ENCODE measurements around the gene HOXD12.

Gene HOXD12

GRCh38 chr2:176107731-176108181 is 8.2 kb downstream of the HOXD12 start:
- DNase-seq: no peak

- DNase-seq: no peak
These were observed 9.8 kb downstream of the HOXD12 start for GRCh38 chr2:176109192-176109901.

GRCh38 chr2:176109946-176110345 is 10.4 kb downstream of the HOXD12 start:
- DNase-seq: no peak

- no peak for DNase-seq
These were observed 11.1 kb downstream of the HOXD12 start for GRCh38 chr2:176110415-176111308.

GRCh38 chr2:176111309-176111663 is 11.7 kb downstream of the HOXD12 start:
- DNase-seq: no peak

GRCh38 chr2:176111846-176112374 is 12.3 kb downstream of the HOXD12 start:
- DNase-seq: no peak

- DNase-seq: no peak
These were observed 13.0 kb downstream of the HOXD12 start for GRCh38 chr2:176112375-176113302.

- no peak for DNase-seq
These were observed 14.7 kb downstream of the HOXD12 start for GRCh38 chr2:176114120-176114929.

GRCh38 chr2:176114930-176115625 is 15.5 kb downstream of the HOXD12 start:
- DNase-seq: no peak

- DNase-seq: no peak
These were observed 16.6 kb downstream of the HOXD12 start, which contains the start of gene HOXD10 for GRCh38 chr2:176115883-176116813. HOXD10 (plus strand) TSS chr2:176116778; CDS start chr2:176116834, 56 bp downstream.

GRCh38 chr2:176117162-176117822 is 17.7 kb downstream of the HOXD12 start:
- no peak for DNase-seq

- DNase-seq: no peak
These were observed 18.3 kb downstream of the HOXD12 start for GRCh38 chr2:176117823-176118371.

GRCh38 chr2:176118601-176119339 is 19.2 kb downstream of the HOXD12 start:
- DNase-seq: no peak

GRCh38 chr2:176120364-176121189 is 21.0 kb downstream of the HOXD12 start:
- DNase-seq: no peak

- DNase-seq: no peak
These were observed 21.8 kb downstream of the HOXD12 start for GRCh38 chr2:176121190-176122051.

GRCh38 chr2:176122052-176122682 is 22.6 kb downstream of the HOXD12 start:
- no peak for DNase-seq
